Liver (tissue), 3 donors: Measurements from ENCODE around the gene PWWP2B.

Source experiments
- FOXA1 ChIP-seq: IDR thresholded peaks from 2 replicates; pipeline ENCODE4 v1.6.1; 2016; ENCODE audit warnings: antibody characterized with exemption
- RXRA ChIP-seq, 2 donors: IDR thresholded peaks; 2 replicates each; pipeline ENCODE4 v1.6.1; 2017 to 2018; ENCODE audit warnings: antibody characterized with exemption in 2 of 2, mild to moderate bottlenecking in 1 of 2
- TAF1 ChIP-seq: conservative IDR thresholded peaks from 2 replicates; pipeline ENCODE4 v1.6.1; 2016; ENCODE audit warnings: antibody characterized with exemption, mild to moderate bottlenecking
- YY1 ChIP-seq: IDR thresholded peaks from 2 replicates; pipeline ENCODE4 v1.6.1; 2016; ENCODE audit warnings: antibody characterized with exemption, mild to moderate bottlenecking
- TF ChIP-seq, protein P1 (sequence below): fragments of 150-350 bp; IDR thresholded peaks from 2 replicates; pipeline ENCODE4 v1.5.1; 2017; ENCODE audit warnings: improper control_type of control experiment, low read depth, low read length; ENCODE audit not compliant: missing input control
- TF ChIP-seq, protein P2 (sequence below): IDR thresholded peaks from 2 replicates; pipeline ENCODE4 v1.6.1; 2016; ENCODE audit warnings: antibody characterized with exemption
- donor health status: healthy.
- donor health status: healthy.

DNA sequence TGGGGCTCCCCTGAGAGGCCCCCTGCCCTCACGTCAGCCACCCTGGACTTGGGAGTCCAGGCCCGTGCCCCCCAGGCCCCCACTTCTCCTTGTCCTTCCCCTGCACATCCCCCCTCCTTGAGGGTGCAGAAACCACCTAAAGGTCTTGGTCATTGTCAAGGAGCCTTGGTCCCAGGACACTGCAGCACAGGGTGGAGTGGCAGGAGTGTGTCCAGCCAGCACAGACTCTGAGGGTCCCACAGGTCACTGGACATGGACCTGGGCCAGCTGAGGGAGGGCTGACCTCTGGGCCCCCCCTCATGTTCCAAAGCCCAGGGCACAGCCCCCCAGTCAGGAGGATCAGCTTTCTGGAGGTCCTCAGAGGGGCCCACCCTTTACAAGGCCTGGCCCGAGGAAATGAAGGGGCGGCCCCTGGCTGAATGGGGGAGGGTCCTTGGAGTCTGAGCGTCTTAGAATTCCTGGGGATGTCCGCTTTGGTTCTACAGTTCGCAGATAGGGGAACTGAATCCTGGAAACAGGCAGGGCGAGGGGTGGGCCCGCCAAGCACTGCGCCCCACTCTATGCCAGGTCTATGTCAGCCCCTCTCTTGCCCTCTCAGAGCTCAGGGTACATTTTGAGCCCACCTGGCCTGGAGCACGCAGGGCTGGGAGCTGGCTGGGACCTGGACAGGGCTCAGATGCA lies 54.0 kb downstream of the PWWP2B start:
- TF ChIP-seq, protein P1, sequence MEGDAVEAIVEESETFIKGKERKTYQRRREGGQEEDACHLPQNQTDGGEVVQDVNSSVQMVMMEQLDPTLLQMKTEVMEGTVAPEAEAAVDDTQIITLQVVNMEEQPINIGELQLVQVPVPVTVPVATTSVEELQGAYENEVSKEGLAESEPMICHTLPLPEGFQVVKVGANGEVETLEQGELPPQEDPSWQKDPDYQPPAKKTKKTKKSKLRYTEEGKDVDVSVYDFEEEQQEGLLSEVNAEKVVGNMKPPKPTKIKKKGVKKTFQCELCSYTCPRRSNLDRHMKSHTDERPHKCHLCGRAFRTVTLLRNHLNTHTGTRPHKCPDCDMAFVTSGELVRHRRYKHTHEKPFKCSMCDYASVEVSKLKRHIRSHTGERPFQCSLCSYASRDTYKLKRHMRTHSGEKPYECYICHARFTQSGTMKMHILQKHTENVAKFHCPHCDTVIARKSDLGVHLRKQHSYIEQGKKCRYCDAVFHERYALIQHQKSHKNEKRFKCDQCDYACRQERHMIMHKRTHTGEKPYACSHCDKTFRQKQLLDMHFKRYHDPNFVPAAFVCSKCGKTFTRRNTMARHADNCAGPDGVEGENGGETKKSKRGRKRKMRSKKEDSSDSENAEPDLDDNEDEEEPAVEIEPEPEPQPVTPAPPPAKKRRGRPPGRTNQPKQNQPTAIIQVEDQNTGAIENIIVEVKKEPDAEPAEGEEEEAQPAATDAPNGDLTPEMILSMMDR, result no peak
- TF ChIP-seq YY1 (no peak), TAF1 (no peak), FOXA1 (no peak), RXRA (IDR thresholded peaks at IDR 0.05) (no peak)
- TF ChIP-seq, protein P2, sequence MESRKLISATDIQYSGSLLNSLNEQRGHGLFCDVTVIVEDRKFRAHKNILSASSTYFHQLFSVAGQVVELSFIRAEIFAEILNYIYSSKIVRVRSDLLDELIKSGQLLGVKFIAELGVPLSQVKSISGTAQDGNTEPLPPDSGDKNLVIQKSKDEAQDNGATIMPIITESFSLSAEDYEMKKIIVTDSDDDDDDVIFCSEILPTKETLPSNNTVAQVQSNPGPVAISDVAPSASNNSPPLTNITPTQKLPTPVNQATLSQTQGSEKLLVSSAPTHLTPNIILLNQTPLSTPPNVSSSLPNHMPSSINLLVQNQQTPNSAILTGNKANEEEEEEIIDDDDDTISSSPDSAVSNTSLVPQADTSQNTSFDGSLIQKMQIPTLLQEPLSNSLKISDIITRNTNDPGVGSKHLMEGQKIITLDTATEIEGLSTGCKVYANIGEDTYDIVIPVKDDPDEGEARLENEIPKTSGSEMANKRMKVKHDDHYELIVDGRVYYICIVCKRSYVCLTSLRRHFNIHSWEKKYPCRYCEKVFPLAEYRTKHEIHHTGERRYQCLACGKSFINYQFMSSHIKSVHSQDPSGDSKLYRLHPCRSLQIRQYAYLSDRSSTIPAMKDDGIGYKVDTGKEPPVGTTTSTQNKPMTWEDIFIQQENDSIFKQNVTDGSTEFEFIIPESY, result no peak
